Endothelial cell (in vitro differentiated cells): ENCODE data around the gene NADK2. TPM values are rescaled to one million over a fixed set of nuclear protein-coding genes. Genes with fewer than 3 reads are reported as not detected.

Source experiments
- DNase-seq: peaks from one replicate; pipeline ENCODE4 v3.0.0; 2021; ENCODE audit warnings: low spot score
- H3K27ac Mint-ChIP-seq: one replicate; pipeline ENCODE4 v1.8.0; 2021; ENCODE audit warnings: mixed read lengths, inconsistent platforms; ENCODE audit not compliant: unreplicated experiment
- H3K27me3 Mint-ChIP-seq: one replicate; pipeline ENCODE4 v1.8.0; 2021; ENCODE audit warnings: mild to moderate bottlenecking, moderate library complexity, mixed read lengths, inconsistent platforms; ENCODE audit not compliant: unreplicated experiment
- H3K36me3 Mint-ChIP-seq: one replicate; pipeline ENCODE4 v1.8.0; 2021; ENCODE audit warnings: mild to moderate bottlenecking, low read depth, mixed read lengths, inconsistent platforms; ENCODE audit not compliant: unreplicated experiment
- H3K4me1 Mint-ChIP-seq: one replicate; pipeline ENCODE4 v1.8.0; 2021; ENCODE audit warnings: mild to moderate bottlenecking, mixed read lengths, inconsistent platforms; ENCODE audit not compliant: unreplicated experiment
- H3K4me3 Mint-ChIP-seq: one replicate; pipeline ENCODE4 v1.8.0; 2021; ENCODE audit warnings: mild to moderate bottlenecking, mixed read lengths, inconsistent platforms; ENCODE audit not compliant: unreplicated experiment
- H3K9me3 Mint-ChIP-seq: one replicate; pipeline ENCODE4 v1.8.0; 2021; ENCODE audit warnings: mixed read lengths, inconsistent platforms; ENCODE audit not compliant: unreplicated experiment
- CTCF ChIP-seq: fragments of 200-600 bp; sonication (generic); IDR thresholded peaks from one replicate; pipeline ENCODE4 v1.5.0; 2021; ENCODE audit warnings: antibody characterized with exemption; ENCODE audit not compliant: unreplicated experiment
- total RNA-seq: library from RNA; stranded (reverse); fragmentation: NEBNext Ultra II Directional; extraction: Animal tissue kit (Norgen Biotek cat#: 25700); gene quantifications from one replicate; pipeline ENCODE4 v1.2.1, GENCODE V29; 2021; ENCODE audit not compliant: unreplicated experiment

Gene NADK2
- total RNA-seq, 1 donor from 2014 or later = 27.0 TPM

GRCh38 chr5:36270876-36271575, 29.3 kb upstream of the NADK2 start:
- Mint-ChIP-seq H3K27me3 (no peaks in the 10 kb centered on the region), H3K9me3 (no peaks in the 10 kb centered on the region), H3K4me3 (no peak overlapping the region), H3K4me1 (peaks cover 6% of the 10 kb centered on the region), H3K27ac (no peak overlapping the region), H3K36me3 (no peaks in the 10 kb centered on the region)
- no peak for TF ChIP-seq CTCF
- DNase-seq = no peak

- no peak overlapping the region for H3K4me3 Mint-ChIP-seq
- DNase-seq = no peak
- peaks cover 6% of the 10 kb centered on the region for H3K4me1 Mint-ChIP-seq
- H3K36me3 Mint-ChIP-seq = no peaks in the 10 kb centered on the region
- H3K9me3 Mint-ChIP-seq = no peaks in the 10 kb centered on the region
- no peak overlapping the region for H3K27ac Mint-ChIP-seq
- no peaks in the 10 kb centered on the region for H3K27me3 Mint-ChIP-seq
- TF ChIP-seq CTCF = no peak
These were observed 28.4 kb upstream of the NADK2 start for GRCh38 chr5:36270175-36270574.

- Mint-ChIP-seq H3K4me1 (peaks cover 6% of the 10 kb centered on the region), H3K36me3 (no peaks in the 10 kb centered on the region), H3K27me3 (no peaks in the 10 kb centered on the region), H3K4me3 (no peak overlapping the region), H3K9me3 (no peaks in the 10 kb centered on the region), H3K27ac (no peak overlapping the region)
- no peak for TF ChIP-seq CTCF
- DNase-seq = no peak
These were observed 27.8 kb upstream of the NADK2 start for GRCh38 chr5:36269478-36269877.

GRCh38 chr5:36267905-36268304, 26.2 kb upstream of the NADK2 start:
- Mint-ChIP-seq H3K36me3 (no peaks in the 10 kb centered on the region), H3K27me3 (no peaks in the 10 kb centered on the region), H3K4me1 (no peaks in the 10 kb centered on the region)

More at GRCh38 chr5:36267905-36268304, 26.2 kb upstream of the NADK2 start:
- Mint-ChIP-seq H3K4me3 (no peak overlapping the region), H3K9me3 (no peaks in the 10 kb centered on the region), H3K27ac (no peak overlapping the region)
- no peak for TF ChIP-seq CTCF
- DNase-seq = no peak
